Measurements from ENCODE around the gene BAHCC1.

Gene BAHCC1

GRCh38 chr17:81385320-81386111, 9.7 kb upstream of the BAHCC1 start:
- H3K27ac ChIP-seq: no peak overlapping the region
- DNase-seq: no peak
- no peaks in the 10 kb centered on the region for H3K27me3 ChIP-seq (replicated peaks)
- in situ Hi-C loops (cut with HindIII; ENCODE audit: low pct_ligation_motif_present, low sequenced_read_pairs): no loop called here
- no peaks in the 10 kb centered on the region for H3K36me3 ChIP-seq (replicated peaks)
- no peak for TF ChIP-seq CTCF (IDR thresholded peaks at IDR 0.05; ENCODE audit: low read depth, low read length, missing control alignments)
- H3K4me3 ChIP-seq (ENCODE audit: low read depth, low read length): no peak overlapping the region

GRCh38 chr17:81386141-81386645, 9.1 kb upstream of the BAHCC1 start:
- H3K36me3 ChIP-seq (replicated peaks): no peaks in the 10 kb centered on the region
- in situ Hi-C loops (cut with HindIII; ENCODE audit: low pct_ligation_motif_present, low sequenced_read_pairs): no loop called here
- H3K27ac ChIP-seq: no peak overlapping the region
- H3K4me3 ChIP-seq (ENCODE audit: low read depth, low read length): peak overlapping the region; percentile 9
- TF ChIP-seq CTCF (IDR thresholded peaks at IDR 0.05; ENCODE audit: low read depth, low read length, missing control alignments): no peak
- no peaks in the 10 kb centered on the region for H3K27me3 ChIP-seq (replicated peaks)
- DNase-seq: no peak

- H3K27me3 ChIP-seq (replicated peaks): no peaks in the 10 kb centered on the region
- in situ Hi-C loops (cut with HindIII; ENCODE audit: low pct_ligation_motif_present, low sequenced_read_pairs): no loop called here
- DNase-seq: no peak
- TF ChIP-seq CTCF (IDR thresholded peaks at IDR 0.05; ENCODE audit: low read depth, low read length, missing control alignments): no peak
- H3K27ac ChIP-seq: peak overlapping the region; percentile 8
- peak overlapping the region; percentile 69 for H3K4me3 ChIP-seq (ENCODE audit: low read depth, low read length)
- H3K36me3 ChIP-seq (replicated peaks): no peaks in the 10 kb centered on the region
Observed at GRCh38 chr17:81386646-81387099, 8.6 kb upstream of the BAHCC1 start.

- Histone ChIP-seq H3K4me3 (ENCODE audit: low read depth, low read length) (peak overlapping the region; percentile 69), H3K27me3 (replicated peaks) (no peaks in the 10 kb centered on the region), H3K27ac (peak overlapping the region; percentile 8), H3K36me3 (replicated peaks) (no peaks in the 10 kb centered on the region)
- TF ChIP-seq CTCF (IDR thresholded peaks at IDR 0.05; ENCODE audit: low read depth, low read length, missing control alignments): no peak
- in situ Hi-C loops (cut with HindIII; ENCODE audit: low pct_ligation_motif_present, low sequenced_read_pairs): no loop called here
- DNase-seq: no peak
Observed at GRCh38 chr17:81387100-81388090, 7.9 kb upstream of the BAHCC1 start.

- no peak for TF ChIP-seq CTCF (IDR thresholded peaks at IDR 0.05; ENCODE audit: low read depth, low read length, missing control alignments)
- H3K4me3 ChIP-seq (ENCODE audit: low read depth, low read length): peak overlapping the region; percentile 69
- H3K36me3 ChIP-seq (replicated peaks): no peaks in the 10 kb centered on the region
- no peak for DNase-seq
- in situ Hi-C loops (cut with HindIII; ENCODE audit: low pct_ligation_motif_present, low sequenced_read_pairs): no loop called here
- no peaks in the 10 kb centered on the region for H3K27me3 ChIP-seq (replicated peaks)
- no peak overlapping the region for H3K27ac ChIP-seq
Observed at GRCh38 chr17:81388091-81388611, 7.1 kb upstream of the BAHCC1 start.
